Neural crest cell (in vitro differentiated cells): ENCODE data around the gene SCRT2. TPM values are rescaled to one million over a fixed set of nuclear protein-coding genes. Genes with fewer than 3 reads are reported as not detected.

Source experiments
- DNase-seq: peaks from one replicate; pipeline ENCODE4 v3.0.0; 2021; ENCODE audit warnings: low read depth, mixed read lengths, low spot score
- H3K27ac Mint-ChIP-seq: one replicate; pipeline ENCODE4 v1.8.0; 2021; ENCODE audit warnings: mild to moderate bottlenecking, mixed read lengths; ENCODE audit not compliant: unreplicated experiment
- H3K27me3 Mint-ChIP-seq: 2 replicates; pipeline ENCODE4 v1.8.0; 2021; ENCODE audit warnings: low read depth, mild to moderate bottlenecking, mixed read lengths
- H3K36me3 Mint-ChIP-seq: 2 replicates; pipeline ENCODE4 v1.8.0; 2021; ENCODE audit warnings: low read depth, mild to moderate bottlenecking, mixed read lengths
- H3K4me1 Mint-ChIP-seq: 2 replicates; pipeline ENCODE4 v1.8.0; 2021; ENCODE audit warnings: mixed read lengths
- H3K4me3 Mint-ChIP-seq: one replicate; pipeline ENCODE4 v1.8.0; 2021; ENCODE audit warnings: mild to moderate bottlenecking, mixed read lengths
- H3K9me3 Mint-ChIP-seq: 2 replicates; pipeline ENCODE4 v1.8.0; 2021; ENCODE audit warnings: mixed read lengths
- CTCF ChIP-seq: fragments of 200-600 bp; sonication (generic); conservative IDR thresholded peaks from 2 replicates; pipeline ENCODE4 v1.5.0; 2021; ENCODE audit warnings: antibody characterized with exemption, mild to moderate bottlenecking
- total RNA-seq: library from RNA; stranded (reverse); gene quantifications from 2 replicates; pipeline ENCODE4 v1.2.1, GENCODE V29; 2021

Gene SCRT2
- total RNA-seq, 1 donor from 2014 or later, result 3.7 TPM

- peaks cover 61% of the 10 kb centered on the region for H3K27me3 Mint-ChIP-seq
- H3K4me3 Mint-ChIP-seq, result no peak overlapping the region
- H3K27ac Mint-ChIP-seq, result no peak overlapping the region
- peaks cover 12% of the 10 kb centered on the region for H3K4me1 Mint-ChIP-seq
- no peaks in the 10 kb centered on the region for H3K36me3 Mint-ChIP-seq
- H3K9me3 Mint-ChIP-seq, result no peaks in the 10 kb centered on the region
- no peak for TF ChIP-seq CTCF
- no peak for DNase-seq
Observed at GRCh38 chr20:687468-688203, 12.0 kb upstream of the SCRT2 start.

- Mint-ChIP-seq H3K27ac (no peak overlapping the region), H3K36me3 (no peaks in the 10 kb centered on the region), H3K4me3 (no peak overlapping the region), H3K27me3 (peaks cover 53% of the 10 kb centered on the region), H3K4me1 (peaks cover 12% of the 10 kb centered on the region), H3K9me3 (no peaks in the 10 kb centered on the region)
- DNase-seq, result no peak
- TF ChIP-seq CTCF, result no peak
Observed at GRCh38 chr20:684676-685319, 9.2 kb upstream of the SCRT2 start.

- DNase-seq, result no peak
- Mint-ChIP-seq H3K4me3 (no peak overlapping the region), H3K4me1 (no peaks in the 10 kb centered on the region), H3K27ac (no peak overlapping the region), H3K36me3 (no peaks in the 10 kb centered on the region), H3K27me3 (peaks cover 53% of the 10 kb centered on the region), H3K9me3 (no peaks in the 10 kb centered on the region)
- no peak for TF ChIP-seq CTCF
Observed at GRCh38 chr20:682123-682522, 6.5 kb upstream of the SCRT2 start.

GRCh38 chr20:680638-681187 lies 5.1 kb upstream of the SCRT2 start:
- Mint-ChIP-seq H3K4me1 (peaks cover 5% of the 10 kb centered on the region), H3K27me3 (peaks cover 63% of the 10 kb centered on the region)

GRCh38 chr20:677957-678356 lies 2.4 kb upstream of the SCRT2 start:
- Mint-ChIP-seq H3K27me3 (peaks cover 84% of the 10 kb centered on the region), H3K9me3 (no peaks in the 10 kb centered on the region), H3K4me1 (peaks cover 10% of the 10 kb centered on the region), H3K4me3 (no peak overlapping the region), H3K27ac (no peak overlapping the region), H3K36me3 (no peaks in the 10 kb centered on the region)
- DNase-seq, result no peak
- TF ChIP-seq CTCF, result no peak

More at GRCh38 chr20:680638-681187, 5.1 kb upstream of the SCRT2 start:
- Mint-ChIP-seq H3K27ac (no peak overlapping the region), H3K9me3 (no peaks in the 10 kb centered on the region), H3K36me3 (no peaks in the 10 kb centered on the region), H3K4me3 (no peak overlapping the region)
- TF ChIP-seq CTCF, result no peak
- no peak for DNase-seq
